Measurements from ENCODE around the gene USP43. TPM values are rescaled to one million over a fixed set of nuclear protein-coding genes. Genes with fewer than 3 reads are reported as not detected.

Gene USP43
- total and polyA plus RNA-seq, 10 of the 15 experiments (the other 5 are each of a cell fraction or from before 2014, with no cell fraction given), result 0.94 TPM; not detected in 9

DNA sequence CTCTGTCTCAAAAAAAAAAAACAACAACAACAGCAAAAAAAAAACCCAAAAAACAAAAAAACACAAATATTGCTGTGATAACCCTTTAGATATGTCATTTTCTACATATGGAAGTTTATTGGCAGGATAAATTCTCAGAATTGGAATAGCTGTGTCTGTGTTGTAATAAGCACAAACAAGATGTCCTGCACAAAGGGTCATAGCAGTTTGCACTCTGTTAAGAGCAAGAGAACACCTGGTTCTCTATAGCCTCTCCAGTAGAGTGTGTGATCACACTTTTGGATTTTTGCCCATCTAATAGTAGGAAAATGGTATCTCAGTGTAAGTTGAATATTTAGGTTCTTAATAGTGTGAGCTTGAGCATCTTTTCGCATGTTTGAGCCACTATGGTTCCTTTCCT lies 60.4 kb downstream of the USP43 start (continued):
- TF ChIP-seq, protein P1, sequence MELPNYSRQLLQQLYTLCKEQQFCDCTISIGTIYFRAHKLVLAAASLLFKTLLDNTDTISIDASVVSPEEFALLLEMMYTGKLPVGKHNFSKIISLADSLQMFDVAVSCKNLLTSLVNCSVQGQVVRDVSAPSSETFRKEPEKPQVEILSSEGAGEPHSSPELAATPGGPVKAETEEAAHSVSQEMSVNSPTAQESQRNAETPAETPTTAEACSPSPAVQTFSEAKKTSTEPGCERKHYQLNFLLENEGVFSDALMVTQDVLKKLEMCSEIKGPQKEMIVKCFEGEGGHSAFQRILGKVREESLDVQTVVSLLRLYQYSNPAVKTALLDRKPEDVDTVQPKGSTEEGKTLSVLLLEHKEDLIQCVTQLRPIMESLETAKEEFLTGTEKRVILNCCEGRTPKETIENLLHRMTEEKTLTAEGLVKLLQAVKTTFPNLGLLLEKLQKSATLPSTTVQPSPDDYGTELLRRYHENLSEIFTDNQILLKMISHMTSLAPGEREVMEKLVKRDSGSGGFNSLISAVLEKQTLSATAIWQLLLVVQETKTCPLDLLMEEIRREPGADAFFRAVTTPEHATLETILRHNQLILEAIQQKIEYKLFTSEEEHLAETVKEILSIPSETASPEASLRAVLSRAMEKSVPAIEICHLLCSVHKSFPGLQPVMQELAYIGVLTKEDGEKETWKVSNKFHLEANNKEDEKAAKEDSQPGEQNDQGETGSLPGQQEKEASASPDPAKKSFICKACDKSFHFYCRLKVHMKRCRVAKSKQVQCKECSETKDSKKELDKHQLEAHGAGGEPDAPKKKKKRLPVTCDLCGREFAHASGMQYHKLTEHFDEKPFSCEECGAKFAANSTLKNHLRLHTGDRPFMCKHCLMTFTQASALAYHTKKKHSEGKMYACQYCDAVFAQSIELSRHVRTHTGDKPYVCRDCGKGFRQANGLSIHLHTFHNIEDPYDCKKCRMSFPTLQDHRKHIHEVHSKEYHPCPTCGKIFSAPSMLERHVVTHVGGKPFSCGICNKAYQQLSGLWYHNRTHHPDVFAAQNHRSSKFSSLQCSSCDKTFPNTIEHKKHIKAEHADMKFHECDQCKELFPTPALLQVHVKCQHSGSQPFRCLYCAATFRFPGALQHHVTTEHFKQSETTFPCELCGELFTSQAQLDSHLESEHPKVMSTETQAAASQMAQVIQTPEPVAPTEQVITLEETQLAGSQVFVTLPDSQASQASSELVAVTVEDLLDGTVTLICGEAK (IDR thresholded peaks at IDR 0.05; ENCODE audit: borderline replicate concordance), result no peak
- TF ChIP-seq ZBED1 (IDR thresholded peaks at IDR 0.05; ENCODE audit: borderline replicate concordance) (no peak), SUZ12 (IDR thresholded peaks at IDR 0.05; ENCODE audit: unreplicated experiment) (no peak), NFIC (IDR thresholded peaks at IDR 0.05; ENCODE audit: low read depth, low read length) (no peak)

DNA sequence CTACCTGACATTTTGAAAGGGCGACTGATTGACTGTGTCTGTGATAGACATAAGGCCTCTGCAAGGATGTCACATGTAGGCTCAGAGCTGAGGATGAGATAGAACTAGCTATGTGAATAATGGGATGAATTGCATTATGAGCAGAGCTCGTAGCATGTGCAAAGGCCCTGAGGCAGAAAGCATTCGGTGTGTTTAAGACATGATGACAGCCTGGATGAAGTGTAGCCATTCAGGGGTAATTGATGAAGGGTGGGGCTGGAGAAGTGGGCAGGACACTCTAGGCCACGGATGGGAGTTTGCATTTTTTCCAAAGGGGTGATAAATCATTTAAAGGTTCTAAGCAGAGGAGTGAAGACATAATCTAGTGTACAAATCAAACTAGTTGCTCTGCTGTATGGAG lies 62.6 kb downstream of the USP43 start:
- Histone ChIP-seq H3K4me1 (ENCODE audit: control insufficient read depth, insufficient read depth, low read length) (no peaks in the 10 kb centered on the region), H3K9me3 (replicated peaks; ENCODE audit: control insufficient read depth, insufficient read depth, low read length) (no peaks in the 10 kb centered on the region), H3K4me3 (no peak overlapping the region), H2AFZ (ENCODE audit: control insufficient read depth, low read depth, low read length) (no peak overlapping the region), H3K27me3 (replicated peaks in 1 of 2; ENCODE audit: control insufficient read depth in 2 of 2, insufficient read depth in 2 of 2, low read length in 1 of 2) (no peaks in the 10 kb centered on the region), H3K9ac (ENCODE audit: control insufficient read depth, insufficient read depth, low read length) (no peak overlapping the region), H3K36me3 (ENCODE audit: control insufficient read depth in 2 of 2, insufficient read depth in 2 of 2, low read length in 1 of 2) (no peaks in the 10 kb centered on the region), H3K27ac (ENCODE audit: control insufficient read depth, insufficient read depth) (no peak overlapping the region), H4K20me1 (ENCODE audit: control insufficient read depth, insufficient read depth) (no peaks in the 10 kb centered on the region), H3K79me2 (ENCODE audit: control insufficient read depth, insufficient read depth, low read length) (no peaks in the 10 kb centered on the region), H3K4me2 (ENCODE audit: control insufficient read depth, insufficient read depth) (no peak overlapping the region)
- no peak for DNase-seq (ENCODE audit: low read depth, low spot score)
- SMC1A ChIA-PET (ENCODE audit: uncharacterized antibody, unreplicated experiment), result no interaction called here
- WGBS (ENCODE audit: insufficient coverage, insufficient replicate concordance, low lambda C conversion rate, missing lambda C conversion rate), result 14% methylated on average over 4 of the region's 4 CpGs
- POLR2A ChIA-PET, result no interaction called here
- intact Hi-C loops (cut with micrococcal nuclease; ENCODE audit: unreplicated experiment), result no loop called here
- RAD21 ChIA-PET (ENCODE audit: unreplicated experiment), result no interaction called here
- no peak for FAIRE-seq
- in situ Hi-C loops (cut with MboI), result no loop called here
- CTCF ChIA-PET, result interaction anchor here (0.6 to 1.0 kb wide), 2 partner anchors 129 to 674 kb away, joined by 3 read pairs; no protein-coding TSS in a partner anchor
- BruUV-seq (replicated peaks), result no TSS peak
- no peak for ATAC-seq
- TF ChIP-seq SREBF1 (IDR thresholded peaks at IDR 0.05; ENCODE audit: low read length) (no peak), FOXM1 (IDR thresholded peaks at IDR 0.05; ENCODE audit: low read depth, low read length) (no peak), SPI1 (IDR thresholded peaks at IDR 0.05; ENCODE audit: borderline replicate concordance, insufficient read depth, low read depth, low read length) (no peak), JUNB (IDR thresholded peaks at IDR 0.05) (no peak), EGR1 (IDR thresholded peaks at IDR 0.05; ENCODE audit: borderline replicate concordance in 1 of 2, low read depth in 2 of 2, low read length in 2 of 2) (no peak), SMAD1 (IDR thresholded peaks at IDR 0.05; ENCODE audit: low read depth, partially characterized antibody) (no peak), CBX5 (IDR thresholded peaks at IDR 0.05; ENCODE audit: low read depth) (no peak), PML (IDR thresholded peaks at IDR 0.05; ENCODE audit: low read length) (no peak), ZNF622 (IDR thresholded peaks at IDR 0.05) (no peak), BHLHE40 (IDR thresholded peaks at IDR 0.05; ENCODE audit: borderline replicate concordance in 1 of 2, low read depth in 2 of 2, low read length in 1 of 2) (no peak), CHD1 (IDR thresholded peaks at IDR 0.05; ENCODE audit: low read depth, low read length) (no peak)
- TF ChIP-seq, protein P2, sequence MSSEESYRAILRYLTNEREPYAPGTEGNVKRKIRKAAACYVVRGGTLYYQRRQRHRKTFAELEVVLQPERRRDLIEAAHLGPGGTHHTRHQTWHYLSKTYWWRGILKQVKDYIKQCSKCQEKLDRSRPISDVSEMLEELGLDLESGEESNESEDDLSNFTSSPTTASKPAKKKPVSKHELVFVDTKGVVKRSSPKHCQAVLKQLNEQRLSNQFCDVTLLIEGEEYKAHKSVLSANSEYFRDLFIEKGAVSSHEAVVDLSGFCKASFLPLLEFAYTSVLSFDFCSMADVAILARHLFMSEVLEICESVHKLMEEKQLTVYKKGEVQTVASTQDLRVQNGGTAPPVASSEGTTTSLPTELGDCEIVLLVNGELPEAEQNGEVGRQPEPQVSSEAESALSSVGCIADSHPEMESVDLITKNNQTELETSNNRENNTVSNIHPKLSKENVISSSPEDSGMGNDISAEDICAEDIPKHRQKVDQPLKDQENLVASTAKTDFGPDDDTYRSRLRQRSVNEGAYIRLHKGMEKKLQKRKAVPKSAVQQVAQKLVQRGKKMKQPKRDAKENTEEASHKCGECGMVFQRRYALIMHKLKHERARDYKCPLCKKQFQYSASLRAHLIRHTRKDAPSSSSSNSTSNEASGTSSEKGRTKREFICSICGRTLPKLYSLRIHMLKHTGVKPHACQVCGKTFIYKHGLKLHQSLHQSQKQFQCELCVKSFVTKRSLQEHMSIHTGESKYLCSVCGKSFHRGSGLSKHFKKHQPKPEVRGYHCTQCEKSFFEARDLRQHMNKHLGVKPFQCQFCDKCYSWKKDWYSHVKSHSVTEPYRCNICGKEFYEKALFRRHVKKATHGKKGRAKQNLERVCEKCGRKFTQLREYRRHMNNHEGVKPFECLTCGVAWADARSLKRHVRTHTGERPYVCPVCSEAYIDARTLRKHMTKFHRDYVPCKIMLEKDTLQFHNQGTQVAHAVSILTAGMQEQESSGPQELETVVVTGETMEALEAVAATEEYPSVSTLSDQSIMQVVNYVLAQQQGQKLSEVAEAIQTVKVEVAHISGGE (CRISPR knock-in tag; IDR thresholded peaks at IDR 0.05), result no peak
